HT1080 (cell line): ENCODE data around the gene CD59. TPM values are rescaled to one million over a fixed set of nuclear protein-coding genes. Genes with fewer than 3 reads are reported as not detected.
A peak's percentile ranks its signal among the peaks of the same experiment; 100 is the strongest.
"Not testable (repeated sequence)": the region's sequence is repeated elsewhere in the genome, so short reads cannot be mapped to it uniquely, and the experiment has no call there.

Experiments used
- DNase-seq: peaks from one replicate; pipeline ENCODE4 v3.0.0-alpha.2; 2015; ENCODE audit warnings: low read depth
- total RNA-seq: library from RNA; depleted of rRNA; stranded (reverse); fragments of >200 nt; shearing (Covaris generic); gene quantifications from 2 replicates; pipeline ENCODE4 v1.2.3, GENCODE V29; 2014

The CD59 gene
- total RNA-seq, 1 experiment from 2014 or later, result 728 TPM

DNA sequence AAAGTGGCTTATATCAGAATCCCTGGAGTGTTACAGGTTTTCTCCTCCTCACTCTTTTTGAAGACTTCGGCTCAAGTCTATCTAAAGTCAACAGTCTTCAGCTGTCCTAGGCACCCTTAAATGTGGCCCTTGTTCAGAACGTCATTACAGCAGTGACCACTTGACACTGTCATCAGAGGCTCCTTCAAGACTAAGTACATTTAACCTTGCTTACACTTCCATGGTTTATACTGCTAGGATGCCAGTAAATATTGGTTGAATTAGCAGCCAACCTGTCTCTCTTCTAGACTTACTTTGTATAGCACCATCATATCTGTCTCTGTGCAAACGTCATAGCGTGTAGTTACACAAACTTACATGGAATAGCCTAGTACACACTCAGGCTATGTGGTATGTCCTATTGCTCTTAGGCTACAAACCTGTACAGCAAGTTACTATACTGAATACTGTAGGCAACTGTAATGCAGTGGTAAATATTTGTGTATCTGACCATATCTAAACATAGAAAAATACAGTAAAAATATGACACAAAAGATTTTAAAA is 22.3 kb downstream of the CD59 start:
- DNase-seq, result no peak

DNA sequence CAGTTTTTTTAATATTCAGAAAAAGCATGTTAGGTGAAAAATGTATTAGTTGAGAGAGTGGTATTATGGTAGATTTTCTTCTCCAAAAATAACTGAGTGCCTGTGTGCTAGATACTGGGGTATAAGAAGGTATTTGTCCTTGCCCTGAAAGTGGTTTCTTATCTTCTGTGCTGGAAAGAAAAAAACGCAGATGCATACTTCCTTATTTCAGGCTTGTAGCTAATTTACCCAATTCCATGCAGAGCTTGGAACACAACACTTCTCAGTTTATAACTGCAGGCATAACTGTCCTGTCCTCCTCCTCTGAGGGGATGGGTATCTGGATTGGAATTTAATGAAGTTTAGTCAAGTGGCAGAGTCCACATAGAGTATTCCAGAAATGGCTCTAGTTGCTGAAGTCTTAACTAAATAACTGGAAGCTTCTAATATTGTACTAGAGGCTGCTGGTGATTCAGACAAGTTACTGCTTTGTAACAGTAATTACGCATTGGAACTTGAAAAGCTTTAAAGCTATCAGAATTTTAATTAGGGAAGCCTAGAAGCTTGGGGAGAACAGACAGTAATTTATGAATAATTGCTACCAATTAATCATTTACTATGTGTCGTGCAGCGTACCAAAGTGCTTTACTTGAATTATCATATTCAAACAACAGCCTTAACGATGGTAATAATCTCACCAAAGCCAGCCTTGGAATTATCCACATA is 22.9 kb downstream of the CD59 start:
- no peak for DNase-seq

DNA sequence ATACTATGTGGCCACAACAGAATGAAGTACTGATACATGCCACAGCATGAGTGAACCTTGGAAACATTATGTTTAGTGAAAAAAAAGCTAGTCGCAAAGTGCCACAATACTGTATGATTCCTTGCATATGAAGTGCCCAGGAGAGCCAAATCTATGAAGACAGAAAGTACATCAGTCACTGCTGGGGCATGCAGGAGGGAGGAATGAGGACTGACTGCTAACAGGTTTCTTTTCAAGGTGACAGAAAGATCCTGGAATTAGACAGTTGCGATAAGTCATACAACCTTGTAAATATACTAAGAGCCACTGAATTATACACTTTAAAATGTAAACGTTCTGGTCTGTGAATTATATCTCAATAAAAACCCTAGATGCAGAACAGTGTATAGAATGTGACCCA is 23.8 kb downstream of the CD59 start:
- no peak for DNase-seq

DNA sequence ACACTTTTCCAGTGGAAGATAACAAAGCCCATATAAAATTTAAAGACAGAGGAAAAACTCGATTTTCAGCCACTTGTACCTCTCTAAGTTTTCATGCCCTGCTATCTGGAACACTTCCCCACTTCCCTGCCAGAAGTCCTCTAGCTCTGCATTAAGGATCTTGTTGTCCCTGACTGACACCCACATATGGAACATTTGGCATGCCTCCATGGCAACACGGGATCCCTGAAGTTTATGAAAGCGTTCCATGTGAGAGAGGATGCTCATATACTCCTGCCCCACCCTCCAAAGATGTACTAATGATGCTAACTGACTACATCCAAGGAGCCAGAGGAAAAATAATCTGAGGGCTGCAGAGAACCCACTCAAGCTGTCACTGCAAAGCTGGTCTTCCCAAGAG is 26.8 kb downstream of the CD59 start:
- DNase-seq, result no peak

GRCh38 chr11:33708985-33709384 is 27.2 kb downstream of the CD59 start:
- DNase-seq, result no peak

GRCh38 chr11:33707831-33708230 is 28.4 kb downstream of the CD59 start:
- not testable (repeated sequence) for DNase-seq

- DNase-seq, result no peak
Observed at GRCh38 chr11:33706966-33707365, 29.3 kb downstream of the CD59 start.

GRCh38 chr11:33706546-33706945 is 29.7 kb downstream of the CD59 start:
- no peak for DNase-seq

DNA sequence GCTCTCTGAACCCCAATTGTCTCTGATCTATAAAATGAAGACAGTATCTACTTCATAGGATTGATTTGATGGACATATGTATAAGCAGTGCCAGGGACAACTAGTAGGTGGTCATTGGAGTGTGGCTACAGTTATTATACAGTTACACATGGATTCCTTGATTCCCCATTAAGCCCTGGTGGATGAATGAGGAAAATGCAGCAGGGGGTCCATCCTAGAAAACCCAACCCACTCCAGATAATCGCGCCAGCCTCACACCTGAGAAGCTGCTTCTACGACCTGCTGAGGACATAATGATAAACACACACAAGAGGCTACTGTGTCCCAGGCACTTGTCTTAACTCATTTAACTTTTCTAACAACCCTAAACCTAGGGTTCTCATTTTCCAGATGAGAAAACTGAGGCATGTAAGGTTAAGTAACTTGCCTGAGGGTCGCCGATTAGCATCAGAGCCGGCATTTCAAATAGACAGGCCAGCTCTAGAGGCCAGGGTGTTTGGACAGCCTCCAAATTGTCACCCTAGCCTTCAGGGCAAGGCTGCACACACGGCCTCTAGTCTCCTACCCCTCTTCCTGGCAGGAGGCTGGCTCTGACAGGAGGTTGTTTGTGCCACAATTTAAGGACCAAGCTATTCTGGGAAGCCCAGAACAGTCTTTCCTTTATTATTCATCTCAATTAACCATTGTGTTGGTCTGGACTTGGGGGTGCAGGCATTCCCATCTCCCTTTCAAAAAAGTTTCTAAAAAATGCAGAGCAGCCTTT is 31.8 kb downstream of the CD59 start:
- no peak for DNase-seq

DNA sequence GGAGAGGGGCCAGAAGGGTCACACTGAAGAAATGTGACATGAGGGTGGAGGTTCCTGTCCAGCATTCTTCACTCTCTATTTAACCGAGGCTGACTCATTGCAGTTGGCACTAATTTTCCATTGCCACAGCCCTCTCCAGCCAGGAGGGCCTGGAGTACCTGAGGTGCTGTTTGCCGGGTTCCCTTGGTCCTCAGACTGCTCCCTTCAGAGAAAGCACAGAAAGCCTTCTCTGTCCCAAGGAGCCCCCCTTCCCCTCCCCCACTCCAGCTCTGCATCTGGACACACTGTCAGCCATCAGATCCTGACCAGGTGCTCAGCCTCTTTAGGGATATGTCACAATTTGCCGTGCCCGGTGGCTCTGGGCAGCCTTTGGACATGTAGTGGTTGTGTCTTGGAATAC is 32.4 kb downstream of the CD59 start:
- peak; percentile 73 for DNase-seq

- no peak for DNase-seq
Observed at GRCh38 chr11:33703234-33703633, 33.0 kb downstream of the CD59 start.

DNA sequence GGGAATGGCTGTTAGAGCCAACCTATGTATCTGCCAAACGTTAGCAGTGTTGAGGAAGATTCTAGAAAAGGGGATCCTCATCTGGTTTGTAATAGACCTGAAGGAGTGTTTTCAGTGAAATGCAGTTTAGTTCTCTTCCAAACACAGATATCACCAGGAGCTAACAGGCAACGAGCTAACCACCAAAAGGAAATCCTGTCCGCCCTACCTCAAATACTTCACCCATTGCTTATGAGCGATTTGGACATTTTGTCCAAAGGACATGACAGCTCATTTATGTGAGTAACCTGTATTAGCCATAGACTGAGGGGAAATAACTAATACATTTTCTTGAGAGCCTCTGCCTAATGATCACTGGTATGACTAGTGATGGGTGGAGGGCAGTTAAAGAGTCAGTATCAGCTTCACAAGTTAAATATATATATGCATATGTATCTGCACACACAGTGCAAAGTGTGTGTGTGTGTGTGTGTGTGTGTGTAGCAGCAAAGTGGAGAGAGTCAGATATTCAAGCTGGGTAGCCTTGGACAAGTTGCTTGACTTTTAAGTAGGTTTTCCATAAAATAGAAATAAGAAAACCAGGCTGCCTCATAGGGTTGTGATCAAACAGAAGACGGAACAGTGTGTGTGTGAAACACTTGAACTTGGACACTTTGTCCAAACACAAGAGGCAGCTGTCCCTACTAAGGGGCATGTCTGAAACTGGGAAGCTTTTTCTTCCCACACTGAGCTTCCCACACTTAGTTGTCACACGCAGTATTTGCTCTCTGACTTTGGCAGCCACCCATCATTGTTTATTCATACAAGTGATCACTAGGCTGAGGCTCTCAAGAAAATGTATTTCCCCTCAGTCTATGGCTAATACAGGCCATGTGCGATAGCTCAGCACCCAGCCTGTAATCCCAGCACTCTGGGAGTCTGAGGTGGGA is 34.7 kb downstream of the CD59 start:
- peak; percentile 78 for DNase-seq

GRCh38 chr11:33700502-33701271 is 35.5 kb downstream of the CD59 start, which contains the start of gene C11orf91:
TSS of gene C11orf91 (minus strand) at chr11:33700826. CDS start at chr11:33700740, 86 bp downstream.
- DNase-seq, result peak; percentile 85

DNA sequence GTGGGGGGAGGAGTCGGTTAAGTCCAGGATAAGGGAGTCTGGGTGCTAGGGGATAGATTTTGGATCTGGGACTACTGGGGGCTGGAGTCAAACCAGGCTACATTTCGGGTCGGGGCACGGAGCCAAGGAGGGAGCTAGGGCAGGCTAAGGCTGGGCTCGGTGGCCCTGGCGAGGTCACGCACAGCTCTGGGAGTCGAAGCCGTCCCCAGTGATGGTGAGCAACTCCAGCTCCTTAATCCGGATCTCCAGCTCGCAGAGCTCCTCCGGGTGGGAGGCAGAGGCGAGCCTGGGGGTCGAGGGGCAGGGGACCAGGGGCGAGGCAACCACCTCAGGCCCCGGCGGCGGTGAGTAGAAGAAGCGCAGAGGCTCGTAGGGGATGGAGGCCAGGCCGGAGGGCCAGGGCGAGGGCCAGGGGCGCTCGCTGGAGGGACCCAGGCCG is 36.1 kb downstream of the CD59 start:
- DNase-seq, result no peak

DNA sequence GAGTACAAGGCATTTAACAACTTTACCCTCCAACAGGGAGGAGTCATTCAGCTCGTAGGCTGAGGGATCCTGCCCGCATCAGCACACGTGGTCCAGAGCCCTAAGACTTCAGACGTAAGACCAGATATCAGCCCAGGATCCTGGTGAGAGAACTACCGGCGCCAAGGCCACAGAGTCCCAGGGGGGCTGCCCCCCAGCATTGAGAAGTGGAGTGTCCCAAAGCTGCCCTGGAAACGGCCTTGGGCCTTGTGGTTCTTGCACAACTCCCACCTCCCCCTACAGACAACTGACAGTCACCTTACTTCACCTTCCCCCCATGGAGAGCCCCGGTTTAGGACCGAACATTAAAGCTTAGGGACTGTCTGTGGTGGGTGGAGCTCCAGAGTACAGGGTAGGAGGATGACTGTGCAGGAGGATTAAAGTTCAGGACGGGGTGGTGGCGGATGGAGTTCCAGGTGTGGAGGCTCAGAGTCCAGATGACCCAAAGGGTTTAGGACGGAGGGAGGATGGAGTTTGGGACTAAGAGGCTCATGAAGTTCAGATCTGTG is 36.6 kb downstream of the CD59 start:
- DNase-seq, result no peak

GRCh38 chr11:33698921-33699320 is 37.3 kb downstream of the CD59 start:
- DNase-seq, result no peak

GRCh38 chr11:33697997-33698396 is 38.2 kb downstream of the CD59 start:
- no peak for DNase-seq

GRCh38 chr11:33696931-33697638 is 39.1 kb downstream of the CD59 start:
- DNase-seq, result no peak

DNA sequence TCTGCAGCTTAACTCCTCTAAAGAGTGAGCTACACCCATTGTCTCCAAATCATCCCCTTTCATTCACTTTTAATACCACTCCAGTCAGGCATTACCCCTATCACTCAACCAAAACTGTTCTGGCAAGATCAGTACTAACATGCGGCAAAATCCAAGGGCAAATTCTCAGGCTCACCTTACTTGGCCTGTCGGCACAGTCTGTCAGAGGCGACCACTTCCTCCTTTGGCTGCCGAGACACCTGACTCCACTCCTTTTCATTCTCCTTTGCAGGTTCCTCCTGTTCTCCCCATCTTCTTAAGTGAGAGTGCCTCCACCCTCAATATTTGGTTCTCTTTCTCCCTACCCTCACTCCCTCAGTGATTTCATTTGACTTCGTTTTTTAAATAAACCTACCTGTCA is 39.8 kb downstream of the CD59 start:
- DNase-seq, result no peak
